HCT116 (cell line): ENCODE results near the gene BRMS1L. TPM values are rescaled to one million over a fixed set of nuclear protein-coding genes. Genes with fewer than 3 reads are reported as not detected.

Experiments used
- ATAC-seq: fragments of 200-7000 bp; cut with Tn5 transposase; 2 replicates; pipeline ENCODE4 v1.9.1; 2020; ENCODE audit warnings: mild to moderate bottlenecking, moderate library complexity
- BruUV-seq: library from RNA; stranded (reverse); fragments of 400-500 nt; replicated peaks from 2 replicates; lab custom pipeline; 2021; lab: Mats Ljungman, UMichigan
- CTCF ChIA-PET: fragments of 300-600 bp; sonication (Branson Sonifier 250); formaldehyde crosslinking; loops from one replicate; lab custom pipeline; 2021; ENCODE audit warnings: antibody characterized with exemption; lab: Charles Lee
- POLR2A ChIA-PET: fragments of 300-600, 350-600 bp; sonication (Branson Sonifier 250); formaldehyde crosslinking; loops from one replicate; lab custom pipeline; 2021; ENCODE audit warnings: antibody characterized with exemption; lab: Charles Lee
- RAD21 ChIA-PET, 2 experiments: fragments of 300-600 bp; sonication (Branson Sonifier 250); formaldehyde crosslinking; loops; one replicate each; lab custom pipeline; 2023; ENCODE audit warnings: low total read pairs in 2 of 2; ENCODE audit not compliant: uncharacterized antibody in 2 of 2, unreplicated experiment in 2 of 2, low non-redundant PET in 1 of 2; lab: Charles Lee
- DNase-seq: peaks from one replicate; pipeline ENCODE4 v3.0.0-alpha.2; 2010; ENCODE audit warnings: low read depth, low spot score
- H2AFZ ChIP-seq: fragments of 200-600 bp; shearing (Covaris generic), sonication (generic); 2 replicates; pipeline ENCODE4 v1.6.1; 2017; ENCODE audit warnings: low read depth, mixed run types, mixed read lengths, antibody characterized with exemption, low read length; ENCODE audit not compliant: poor library complexity, severe bottlenecking
- H3K27ac ChIP-seq: 2 replicates; pipeline ENCODE4 v1.5.1; 2012; ENCODE audit warnings: low read depth, low read length
- H3K27me3 ChIP-seq: fragments of 200-600 bp; sonication (generic); 2 replicates; pipeline ENCODE4 v1.6.1; 2016; ENCODE audit warnings: mixed run types, low read length, mixed read lengths; ENCODE audit not compliant: insufficient read depth
- H3K36me3 ChIP-seq, 2 experiments: fragments of 200-500 bp in 1 of 2; fragments of 200-600 bp in 1 of 2; sonication (Bioruptor generic) in 1 of 2; sonication (generic) in 1 of 2; 2 replicates each; pipeline versions ENCODE4 v1.5.1 to v1.6.1; 2014 to 2016; ENCODE audit warnings: low read length in 2 of 2, inconsistent platforms in 1 of 2, mixed read lengths in 1 of 2, mixed run types in 1 of 2; ENCODE audit not compliant: insufficient read depth in 2 of 2, control insufficient read depth in 1 of 2
- H3K4me1 ChIP-seq, 2 experiments: fragments of 200-600 bp in 1 of 2; sonication (generic) in 1 of 2; 2 replicates each; pipeline versions ENCODE4 v1.5.1 to v1.6.1; 2012 to 2017; ENCODE audit warnings: low read length in 2 of 2, inconsistent platforms in 1 of 2, mild to moderate bottlenecking in 1 of 2, mixed read lengths in 1 of 2, mixed run types in 1 of 2, moderate library complexity in 1 of 2; ENCODE audit not compliant: insufficient read depth in 2 of 2, control insufficient read depth in 1 of 2
- H3K4me2 ChIP-seq: fragments of 200-600 bp; sonication (generic); 2 replicates; pipeline ENCODE4 v1.6.1; 2017; ENCODE audit warnings: mixed run types, low read length, mixed read lengths
- H3K4me3 ChIP-seq, 2 experiments: fragments of 200-600 bp in 1 of 2; sonication (generic) in 1 of 2; replicated peaks in 1 of 2; 2 replicates each; pipeline ENCODE4 v1.5.1; 2011 to 2016; ENCODE audit warnings: low read length in 2 of 2, control low read depth in 1 of 2, low read depth in 1 of 2, mild to moderate bottlenecking in 1 of 2, mixed read lengths in 1 of 2, mixed run types in 1 of 2
- H3K79me2 ChIP-seq: fragments of 200-600 bp; sonication (generic); 2 replicates; pipeline ENCODE4 v1.6.1; 2017; ENCODE audit warnings: mild to moderate bottlenecking, mixed run types, low read length, moderate library complexity, mixed read lengths; ENCODE audit not compliant: insufficient read depth
- H3K9ac ChIP-seq: fragments of 200-600 bp; sonication (generic); 2 replicates; pipeline ENCODE4 v1.6.1; 2016; ENCODE audit warnings: low read length, mixed read lengths
- H3K9me2 ChIP-seq: fragments of 200-600 bp; sonication (generic), shearing (Covaris generic); 2 replicates; pipeline ENCODE4 v1.6.1; 2017; ENCODE audit warnings: mixed run types, mild to moderate bottlenecking, moderate library complexity; ENCODE audit not compliant: insufficient read depth
- H3K9me3 ChIP-seq, 2 experiments: fragments of 200-500 bp in 1 of 2; fragments of 200-600 bp in 1 of 2; sonication (Bioruptor generic) in 1 of 2; sonication (generic) in 1 of 2; 2 replicates each; pipeline ENCODE4 v1.6.1; 2014 to 2017; ENCODE audit warnings: low read length in 2 of 2, mixed read lengths in 2 of 2, inconsistent platforms in 1 of 2, low read depth in 1 of 2, mild to moderate bottlenecking in 1 of 2, mixed run types in 1 of 2, moderate library complexity in 1 of 2; ENCODE audit not compliant: control insufficient read depth in 1 of 2, insufficient read depth in 1 of 2
- H4K20me1 ChIP-seq: fragments of 200-600 bp; sonication (generic), shearing (Covaris generic); 2 replicates; pipeline ENCODE4 v1.6.1; 2017; ENCODE audit warnings: mixed run types, mild to moderate bottlenecking, moderate library complexity; ENCODE audit not compliant: insufficient read depth
- CBX3 ChIP-seq: IDR thresholded peaks from 2 replicates; pipeline ENCODE4 v1.6.1; 2012; ENCODE audit warnings: low read depth
- EGR1 ChIP-seq: IDR thresholded peaks from 2 replicates; pipeline ENCODE4 v1.6.1; 2012; ENCODE audit warnings: low read depth
- EZH2phosphoT487 ChIP-seq: fragments of 200-600 bp; IDR thresholded peaks from 2 replicates; pipeline ENCODE4 v1.6.1; 2018; ENCODE audit warnings: antibody characterized with exemption, borderline replicate concordance
- FOSL1 ChIP-seq: IDR thresholded peaks from 2 replicates; pipeline ENCODE4 v1.6.1; 2012; ENCODE audit warnings: low read depth
- JUND ChIP-seq: IDR thresholded peaks from 2 replicates; pipeline ENCODE4 v1.6.1; 2012
- POLR2A ChIP-seq: IDR thresholded peaks from 2 replicates; pipeline ENCODE4 v1.7.0; 2011; ENCODE audit warnings: borderline replicate concordance; ENCODE audit not compliant: insufficient read depth, insufficient read length; ENCODE audit errors: extremely low read depth
- SIN3A ChIP-seq: IDR thresholded peaks from 2 replicates; pipeline ENCODE4 v1.6.1; 2012; ENCODE audit warnings: low read depth
- SP1 ChIP-seq: IDR thresholded peaks from 2 replicates; pipeline ENCODE4 v1.6.1; 2012; ENCODE audit warnings: low read depth
- SRF ChIP-seq: IDR thresholded peaks from 2 replicates; pipeline ENCODE4 v1.6.1; 2012; ENCODE audit warnings: low read depth
- TCF7L2 ChIP-seq: IDR thresholded peaks from 2 replicates; pipeline ENCODE4 v1.7.0; 2011; ENCODE audit warnings: borderline replicate concordance, inconsistent platforms; ENCODE audit not compliant: insufficient read depth, insufficient read length; ENCODE audit errors: extremely low read depth
- YY1 ChIP-seq: IDR thresholded peaks from 2 replicates; pipeline ENCODE4 v1.6.1; 2011; ENCODE audit warnings: low read length, low read depth, moderate library complexity, mild to moderate bottlenecking; ENCODE audit not compliant: insufficient replicate concordance; ENCODE audit errors: extremely low read depth
- ZNF274 ChIP-seq: fragments of 200-500 bp; sonication (Bioruptor generic); IDR thresholded peaks from 2 replicates; pipeline ENCODE4 v1.6.1; 2014; ENCODE audit warnings: mild to moderate bottlenecking, low read depth, low read length, inconsistent platforms
- intact Hi-C: fragments of 100-400 bp; cut with micrococcal nuclease; formaldehyde crosslinking; loops from 2 replicates; pipeline ENCODE4 v1.10.0; 2022
- total RNA-seq: library from RNA; stranded (reverse); gene quantifications from one replicate; pipeline ENCODE4 v1.2.1, GENCODE V29; 2021; ENCODE audit not compliant: unreplicated experiment
- TF ChIP-seq, protein P1 (sequence below): IDR thresholded peaks from 2 replicates; pipeline ENCODE4 v1.6.1; 2012
- TF ChIP-seq, protein P2 (sequence below): IDR thresholded peaks from 2 replicates; pipeline ENCODE4 v1.6.1; 2012
- TF ChIP-seq, protein P3 (sequence below), 3 experiments: fragments of 200-600 bp in 1 of 3; sonication (generic) in 1 of 3; IDR thresholded peaks in 2 of 3; conservative IDR thresholded peaks in 1 of 3; 2 replicates each; pipeline ENCODE4 v1.5.1; 2012 to 2017; ENCODE audit warnings: low read depth in 2 of 3, low read length in 2 of 3, antibody characterized with exemption in 1 of 3, borderline replicate concordance in 1 of 3, control low read depth in 1 of 3, mild to moderate bottlenecking in 1 of 3, mixed read lengths in 1 of 3, mixed run types in 1 of 3, moderate library complexity in 1 of 3; ENCODE audit not compliant: insufficient read depth in 1 of 3

Gene BRMS1L
- total RNA-seq, 1 experiment from 2014 or later, result 6.2 TPM

DNA sequence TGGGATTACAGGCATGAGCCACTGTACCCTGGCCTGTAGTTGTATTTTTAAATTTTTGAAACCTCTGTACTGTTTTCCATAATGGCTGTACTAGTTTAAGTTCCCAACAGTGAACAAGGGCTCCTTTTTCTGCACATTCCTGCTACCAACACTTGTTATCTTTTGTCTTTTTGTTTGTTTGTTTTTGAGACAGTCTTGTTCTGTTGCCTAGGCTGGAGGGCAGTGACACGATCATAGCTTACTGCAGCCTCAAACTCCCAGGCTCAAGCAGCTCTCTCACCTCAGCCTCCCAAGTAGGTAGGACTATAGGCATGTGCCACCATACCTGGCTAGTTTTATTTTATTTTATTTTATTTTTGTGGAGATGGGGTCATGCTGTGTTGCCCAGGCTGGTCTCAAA, 23.0 kb downstream of the BRMS1L start:
- Histone ChIP-seq H4K20me1 (no peaks in the 10 kb centered on the region), H3K4me1 (no peaks in the 10 kb centered on the region)

DNA sequence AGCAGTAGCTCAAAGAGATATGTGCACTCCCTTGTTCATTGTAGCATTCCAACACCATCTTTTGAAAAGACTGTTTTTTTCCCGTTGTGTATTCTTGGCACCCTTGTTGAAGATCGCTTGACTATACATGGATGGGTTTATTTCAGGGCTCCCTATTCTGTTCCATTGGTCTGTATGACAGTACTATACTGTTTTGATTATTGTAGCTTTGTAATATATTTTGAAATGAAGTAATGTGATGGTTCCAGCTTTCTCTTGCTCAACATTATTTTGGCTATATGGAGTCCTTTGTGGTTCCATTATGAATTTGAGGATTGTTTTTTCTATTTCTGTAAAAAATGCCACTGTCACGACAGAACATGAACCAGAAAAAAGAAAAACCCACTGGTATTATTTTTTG, 25.7 kb downstream of the BRMS1L start:
- H3K79me2 ChIP-seq, result no peaks in the 10 kb centered on the region
- intact Hi-C loops, result no loop called here
- no peak overlapping the region for H3K9ac ChIP-seq
- CTCF ChIA-PET, result no interaction called here
- no peak overlapping the region for H3K4me2 ChIP-seq
- RAD21 ChIA-PET, result no interaction called here
- no peaks in the 10 kb centered on the region for H3K27me3 ChIP-seq
- H3K9me2 ChIP-seq, result no peaks in the 10 kb centered on the region
- no peak overlapping the region for H3K4me3 ChIP-seq
- no TSS peak for BruUV-seq
- no peaks in the 10 kb centered on the region for H3K4me1 ChIP-seq
- no peaks in the 10 kb centered on the region for H3K9me3 ChIP-seq
- no peak for TF ChIP-seq YY1
- TF ChIP-seq POLR2A, result no peak
- TF ChIP-seq SIN3A, result no peak
- TF ChIP-seq ZNF274, result no peak
- TF ChIP-seq, protein P1, sequence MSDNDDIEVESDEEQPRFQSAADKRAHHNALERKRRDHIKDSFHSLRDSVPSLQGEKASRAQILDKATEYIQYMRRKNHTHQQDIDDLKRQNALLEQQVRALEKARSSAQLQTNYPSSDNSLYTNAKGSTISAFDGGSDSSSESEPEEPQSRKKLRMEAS, result no peak
- no peak for TF ChIP-seq TCF7L2
- no peak for TF ChIP-seq EZH2phosphoT487
- no peak for TF ChIP-seq CBX3
- TF ChIP-seq SRF, result no peak
- no peak for TF ChIP-seq JUND
- no peak for TF ChIP-seq EGR1
- TF ChIP-seq, all 23 proteins: peak for 0
- POLR2A ChIA-PET, result no interaction called here
- Histone ChIP-seq H2AFZ (no peak overlapping the region), H3K27ac (no peak overlapping the region), H3K36me3 (no peaks in the 10 kb centered on the region), H4K20me1 (no peaks in the 10 kb centered on the region)
- ATAC-seq (no peak), DNase-seq (no peak)

More for the DNA sequence above, 23.0 kb downstream of the BRMS1L start:
- ATAC-seq, result no peak
- no peaks in the 10 kb centered on the region for H3K9me3 ChIP-seq
- no peak for DNase-seq
- TF ChIP-seq FOSL1 (no peak), YY1 (no peak), SP1 (no peak), SIN3A (no peak), EZH2phosphoT487 (no peak), POLR2A (no peak)
- TF ChIP-seq, protein P2, sequence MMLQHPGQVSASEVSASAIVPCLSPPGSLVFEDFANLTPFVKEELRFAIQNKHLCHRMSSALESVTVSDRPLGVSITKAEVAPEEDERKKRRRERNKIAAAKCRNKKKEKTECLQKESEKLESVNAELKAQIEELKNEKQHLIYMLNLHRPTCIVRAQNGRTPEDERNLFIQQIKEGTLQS, result no peak
- TF ChIP-seq, protein P3, sequence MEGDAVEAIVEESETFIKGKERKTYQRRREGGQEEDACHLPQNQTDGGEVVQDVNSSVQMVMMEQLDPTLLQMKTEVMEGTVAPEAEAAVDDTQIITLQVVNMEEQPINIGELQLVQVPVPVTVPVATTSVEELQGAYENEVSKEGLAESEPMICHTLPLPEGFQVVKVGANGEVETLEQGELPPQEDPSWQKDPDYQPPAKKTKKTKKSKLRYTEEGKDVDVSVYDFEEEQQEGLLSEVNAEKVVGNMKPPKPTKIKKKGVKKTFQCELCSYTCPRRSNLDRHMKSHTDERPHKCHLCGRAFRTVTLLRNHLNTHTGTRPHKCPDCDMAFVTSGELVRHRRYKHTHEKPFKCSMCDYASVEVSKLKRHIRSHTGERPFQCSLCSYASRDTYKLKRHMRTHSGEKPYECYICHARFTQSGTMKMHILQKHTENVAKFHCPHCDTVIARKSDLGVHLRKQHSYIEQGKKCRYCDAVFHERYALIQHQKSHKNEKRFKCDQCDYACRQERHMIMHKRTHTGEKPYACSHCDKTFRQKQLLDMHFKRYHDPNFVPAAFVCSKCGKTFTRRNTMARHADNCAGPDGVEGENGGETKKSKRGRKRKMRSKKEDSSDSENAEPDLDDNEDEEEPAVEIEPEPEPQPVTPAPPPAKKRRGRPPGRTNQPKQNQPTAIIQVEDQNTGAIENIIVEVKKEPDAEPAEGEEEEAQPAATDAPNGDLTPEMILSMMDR (IDR thresholded peaks at IDR 0.05 in 2 of 3, conservative IDR thresholded peaks at IDR 0.05 in 1 of 3; ENCODE audit: borderline replicate concordance in 1 of 3, insufficient read depth in 1 of 3, low read depth in 2 of 3, low read length in 2 of 3), result no peak
- TF ChIP-seq, all 23 proteins: peak for 0
- Histone ChIP-seq H3K9me2 (no peaks in the 10 kb centered on the region), H3K36me3 (no peaks in the 10 kb centered on the region), H3K27ac (no peak overlapping the region), H2AFZ (no peak overlapping the region), H3K9ac (no peak overlapping the region), H3K27me3 (no peaks in the 10 kb centered on the region), H3K79me2 (no peaks in the 10 kb centered on the region), H3K4me3 (no peak overlapping the region), H3K4me2 (no peak overlapping the region)
- intact Hi-C loops, result no loop called here
- no TSS peak for BruUV-seq
- RAD21 ChIA-PET, result no interaction called here
- POLR2A ChIA-PET, result no interaction called here
- CTCF ChIA-PET, result no interaction called here
